ENCODE results near the gene ITLN1.
"Not testable (repeated sequence)": the region's sequence is repeated elsewhere in the genome, so short reads cannot be mapped to it uniquely, and the experiment has no call there.

The ITLN1 gene

GRCh38 chr1:160880216-160880615 is 4.8 kb downstream of the ITLN1 start:
- no peak for TF ChIP-seq CTCF (IDR thresholded peaks at IDR 0.05; ENCODE audit: borderline replicate concordance, control extremely low read depth, extremely low read depth, insufficient read depth, missing control alignments)
- in situ Hi-C loops (cut with MboI; ENCODE audit: low sequenced_read_pairs, unreplicated experiment): no loop called here
- no peak for DNase-seq (ENCODE audit: low spot score)

GRCh38 chr1:160879056-160879455 is 5.9 kb downstream of the ITLN1 start:
- DNase-seq (ENCODE audit: low spot score): no peak
- in situ Hi-C loops (cut with MboI; ENCODE audit: low sequenced_read_pairs, unreplicated experiment): no loop called here
- TF ChIP-seq CTCF (IDR thresholded peaks at IDR 0.05; ENCODE audit: borderline replicate concordance, control extremely low read depth, extremely low read depth, insufficient read depth, missing control alignments): no peak

GRCh38 chr1:160877221-160877620 is 7.8 kb downstream of the ITLN1 start:
- in situ Hi-C loops (cut with MboI; ENCODE audit: low sequenced_read_pairs, unreplicated experiment): no loop called here
- DNase-seq (ENCODE audit: low spot score): peak; percentile 46
- no peak for TF ChIP-seq CTCF (IDR thresholded peaks at IDR 0.05; ENCODE audit: borderline replicate concordance, control extremely low read depth, extremely low read depth, insufficient read depth, missing control alignments)

- in situ Hi-C loops (cut with MboI; ENCODE audit: low sequenced_read_pairs, unreplicated experiment): no loop called here
- DNase-seq (ENCODE audit: low spot score): no peak
- no peak for TF ChIP-seq CTCF (IDR thresholded peaks at IDR 0.05; ENCODE audit: borderline replicate concordance, control extremely low read depth, extremely low read depth, insufficient read depth, missing control alignments)
Observed at GRCh38 chr1:160876311-160876710, 8.7 kb downstream of the ITLN1 start.

- DNase-seq (ENCODE audit: low spot score); in situ Hi-C loops (cut with MboI; ENCODE audit: low sequenced_read_pairs, unreplicated experiment): not testable (repeated sequence)
Observed at GRCh38 chr1:160875591-160875990, 9.4 kb downstream of the ITLN1 start.

GRCh38 chr1:160874935-160875334 is 10.0 kb downstream of the ITLN1 start:
- in situ Hi-C loops (cut with MboI; ENCODE audit: low sequenced_read_pairs, unreplicated experiment): no loop called here
- no peak for DNase-seq (ENCODE audit: low spot score)
- no peak for TF ChIP-seq CTCF (IDR thresholded peaks at IDR 0.05; ENCODE audit: borderline replicate concordance, control extremely low read depth, extremely low read depth, insufficient read depth, missing control alignments)

GRCh38 chr1:160868141-160868540 is 16.8 kb downstream of the ITLN1 start:
- in situ Hi-C loops (cut with MboI; ENCODE audit: low sequenced_read_pairs, unreplicated experiment): no loop called here
- no peak for DNase-seq (ENCODE audit: low spot score)
- TF ChIP-seq CTCF (IDR thresholded peaks at IDR 0.05; ENCODE audit: borderline replicate concordance, control extremely low read depth, extremely low read depth, insufficient read depth, missing control alignments): no peak

GRCh38 chr1:160867651-160868050 is 17.3 kb downstream of the ITLN1 start:
- DNase-seq (ENCODE audit: low spot score); in situ Hi-C loops (cut with MboI; ENCODE audit: low sequenced_read_pairs, unreplicated experiment): not testable (repeated sequence)
